ENCODE data around the gene EHBP1.

EHBP1 gene

DNA sequence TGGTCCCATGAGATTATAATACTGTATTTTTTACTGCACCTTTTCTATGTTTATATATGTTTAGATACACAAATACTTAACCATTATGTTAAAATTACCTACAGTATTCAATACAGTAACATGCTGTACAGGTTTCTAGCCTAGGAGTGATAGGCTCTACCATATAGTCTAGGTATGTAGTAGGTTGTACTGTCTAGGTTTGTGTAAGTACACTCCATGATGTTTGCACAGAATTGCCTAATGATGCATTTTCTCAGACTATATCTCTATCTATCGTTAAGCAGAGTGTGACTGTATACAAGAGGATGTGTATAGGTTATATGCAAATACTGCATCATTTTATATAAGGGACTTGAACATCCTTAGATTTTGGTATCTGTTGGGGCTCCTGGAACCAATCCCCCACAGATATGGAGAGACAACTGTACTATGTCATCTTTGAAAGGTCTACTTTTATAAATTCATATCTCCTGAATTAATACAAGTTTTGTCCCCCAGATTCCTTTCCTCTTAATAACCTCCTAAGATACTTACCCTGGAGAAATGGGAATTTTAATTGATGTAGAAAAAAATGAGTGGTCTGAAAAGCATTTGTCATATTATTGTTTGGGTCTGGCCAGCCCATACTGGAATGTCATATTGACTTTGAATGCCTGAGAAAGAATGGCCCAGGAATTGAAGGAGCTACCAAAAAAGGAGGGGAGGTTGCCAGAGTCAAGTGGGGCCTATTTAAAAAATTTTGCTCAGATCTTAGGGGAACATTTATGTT, 36.6 kb downstream of the EHBP1 start:
- Histone ChIP-seq H3K36me3 (ENCODE audit: insufficient read depth, low read length) (no peaks in the 10 kb centered on the region), H3K79me2 (ENCODE audit: insufficient read depth, low read length) (peaks cover 72% of the 10 kb centered on the region), H3K4me2 (ENCODE audit: low read depth, low read length, poor library complexity, severe bottlenecking) (no peak overlapping the region), H4K20me1 (ENCODE audit: insufficient read depth, low read length, poor library complexity, severe bottlenecking) (no peaks in the 10 kb centered on the region), H2AFZ (ENCODE audit: low read length) (no peak overlapping the region), H3F3A (ENCODE audit: low read depth) (peaks cover 4% of the 10 kb centered on the region; the same call in 1 of the 2 replicates), H3K27me3 (ENCODE audit: insufficient read depth, low read length, poor library complexity, severe bottlenecking) (no peaks in the 10 kb centered on the region), H3K9ac (ENCODE audit: low read depth, low read length, poor library complexity, severe bottlenecking) (no peak overlapping the region), H3K4me1 (ENCODE audit: insufficient read depth, low read length, poor library complexity, severe bottlenecking) (peaks cover 59% of the 10 kb centered on the region), H3K4me3 (ENCODE audit: low read length, poor library complexity, severe bottlenecking) (no peak overlapping the region), H3K9me2 (replicated peaks; ENCODE audit: low read depth, low read length) (no peaks in the 10 kb centered on the region), H3K9me3 (ENCODE audit: insufficient read depth, low read depth, low read length) (no peaks in the 10 kb centered on the region)
- no peak for TF ChIP-seq EZH2phosphoT487 (IDR thresholded peaks at IDR 0.05; ENCODE audit: borderline replicate concordance)
- TF ChIP-seq, protein P1, sequence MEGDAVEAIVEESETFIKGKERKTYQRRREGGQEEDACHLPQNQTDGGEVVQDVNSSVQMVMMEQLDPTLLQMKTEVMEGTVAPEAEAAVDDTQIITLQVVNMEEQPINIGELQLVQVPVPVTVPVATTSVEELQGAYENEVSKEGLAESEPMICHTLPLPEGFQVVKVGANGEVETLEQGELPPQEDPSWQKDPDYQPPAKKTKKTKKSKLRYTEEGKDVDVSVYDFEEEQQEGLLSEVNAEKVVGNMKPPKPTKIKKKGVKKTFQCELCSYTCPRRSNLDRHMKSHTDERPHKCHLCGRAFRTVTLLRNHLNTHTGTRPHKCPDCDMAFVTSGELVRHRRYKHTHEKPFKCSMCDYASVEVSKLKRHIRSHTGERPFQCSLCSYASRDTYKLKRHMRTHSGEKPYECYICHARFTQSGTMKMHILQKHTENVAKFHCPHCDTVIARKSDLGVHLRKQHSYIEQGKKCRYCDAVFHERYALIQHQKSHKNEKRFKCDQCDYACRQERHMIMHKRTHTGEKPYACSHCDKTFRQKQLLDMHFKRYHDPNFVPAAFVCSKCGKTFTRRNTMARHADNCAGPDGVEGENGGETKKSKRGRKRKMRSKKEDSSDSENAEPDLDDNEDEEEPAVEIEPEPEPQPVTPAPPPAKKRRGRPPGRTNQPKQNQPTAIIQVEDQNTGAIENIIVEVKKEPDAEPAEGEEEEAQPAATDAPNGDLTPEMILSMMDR (conservative IDR thresholded peaks at IDR 0.05; ENCODE audit: low read length) = no peak

DNA sequence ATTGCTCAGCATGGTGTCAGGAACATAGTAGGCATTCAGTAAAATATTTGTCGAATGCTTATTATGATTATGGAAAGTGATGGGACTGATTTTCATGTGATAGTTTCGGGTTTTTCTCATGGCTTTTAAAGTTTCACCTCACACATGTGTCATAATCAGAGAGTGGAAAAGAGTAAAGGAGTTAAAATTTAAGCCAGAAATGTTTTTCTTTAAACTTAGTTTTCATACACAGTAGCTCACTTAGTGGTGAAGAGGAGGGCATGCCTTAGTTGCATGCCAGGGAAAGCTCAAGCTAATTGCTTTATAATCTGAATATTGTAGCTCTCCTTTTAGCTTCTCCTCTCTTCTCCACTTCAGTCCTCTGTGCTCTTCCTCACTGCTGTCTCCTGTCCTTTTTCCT, 38.0 kb downstream of the EHBP1 start:
- H3K27me3 ChIP-seq (ENCODE audit: insufficient read depth, low read length, poor library complexity, severe bottlenecking) = no peaks in the 10 kb centered on the region
- H3K36me3 ChIP-seq (ENCODE audit: insufficient read depth, low read length) = no peaks in the 10 kb centered on the region
- no peak overlapping the region for H3K4me3 ChIP-seq (ENCODE audit: low read length, poor library complexity, severe bottlenecking)
- H3F3A ChIP-seq (ENCODE audit: low read depth) = peaks cover 4% of the 10 kb centered on the region; the same call in 1 of the 2 replicates
- no peaks in the 10 kb centered on the region for H3K9me3 ChIP-seq (ENCODE audit: insufficient read depth, low read depth, low read length)
- no peak overlapping the region for H3K9ac ChIP-seq (ENCODE audit: low read depth, low read length, poor library complexity, severe bottlenecking)
- H3K4me1 ChIP-seq (ENCODE audit: insufficient read depth, low read length, poor library complexity, severe bottlenecking) = peaks cover 73% of the 10 kb centered on the region
- no peak for TF ChIP-seq EZH2phosphoT487 (IDR thresholded peaks at IDR 0.05; ENCODE audit: borderline replicate concordance)
- TF ChIP-seq, protein P1 (conservative IDR thresholded peaks at IDR 0.05; ENCODE audit: low read length) = no peak
- no peaks in the 10 kb centered on the region for H3K9me2 ChIP-seq (replicated peaks; ENCODE audit: low read depth, low read length)
- H4K20me1 ChIP-seq (ENCODE audit: insufficient read depth, low read length, poor library complexity, severe bottlenecking) = no peaks in the 10 kb centered on the region
- H2AFZ ChIP-seq (ENCODE audit: low read length) = no peak overlapping the region
- peak overlapping the region; percentile 67 for H3K4me2 ChIP-seq (ENCODE audit: low read depth, low read length, poor library complexity, severe bottlenecking)
- H3K79me2 ChIP-seq (ENCODE audit: insufficient read depth, low read length) = peaks cover 73% of the 10 kb centered on the region

DNA sequence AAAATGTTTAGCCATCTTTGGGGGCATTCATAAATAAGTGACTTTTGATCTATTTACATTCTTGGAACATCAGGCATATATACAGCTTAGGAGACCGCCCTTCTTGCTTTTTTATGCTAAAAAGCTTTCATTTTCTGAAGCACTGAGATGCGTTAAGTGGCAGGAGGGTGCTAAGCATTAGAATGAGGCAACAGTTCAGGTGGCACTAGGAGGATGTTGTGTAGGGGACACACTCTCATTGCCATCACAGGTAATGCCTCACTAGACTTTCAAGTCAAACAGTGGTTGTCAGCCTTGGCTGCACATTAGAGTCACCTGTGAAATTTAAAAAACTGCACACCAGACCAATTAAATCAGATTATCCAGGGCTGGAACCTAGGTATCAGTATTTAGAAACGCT, 39.1 kb downstream of the EHBP1 start:
- Histone ChIP-seq H3K9me2 (replicated peaks; ENCODE audit: low read depth, low read length) (no peaks in the 10 kb centered on the region), H3K36me3 (ENCODE audit: insufficient read depth, low read length) (no peaks in the 10 kb centered on the region), H3K27me3 (ENCODE audit: insufficient read depth, low read length, poor library complexity, severe bottlenecking) (no peaks in the 10 kb centered on the region), H2AFZ (ENCODE audit: low read length) (no peak overlapping the region), H3F3A (ENCODE audit: low read depth) (peaks cover 4% of the 10 kb centered on the region; the same call in 1 of the 2 replicates), H4K20me1 (ENCODE audit: insufficient read depth, low read length, poor library complexity, severe bottlenecking) (no peaks in the 10 kb centered on the region), H3K4me2 (ENCODE audit: low read depth, low read length, poor library complexity, severe bottlenecking) (peak overlapping the region; percentile 67), H3K4me3 (ENCODE audit: low read length, poor library complexity, severe bottlenecking) (peak overlapping the region; percentile 27), H3K4me1 (ENCODE audit: insufficient read depth, low read length, poor library complexity, severe bottlenecking) (peaks cover 71% of the 10 kb centered on the region), H3K9me3 (ENCODE audit: insufficient read depth, low read depth, low read length) (no peaks in the 10 kb centered on the region), H3K9ac (ENCODE audit: low read depth, low read length, poor library complexity, severe bottlenecking) (peak overlapping the region; percentile 6), H3K79me2 (ENCODE audit: insufficient read depth, low read length) (peaks cover 63% of the 10 kb centered on the region)
- TF ChIP-seq, protein P1 (conservative IDR thresholded peaks at IDR 0.05; ENCODE audit: low read length) = no peak
- no peak for TF ChIP-seq EZH2phosphoT487 (IDR thresholded peaks at IDR 0.05; ENCODE audit: borderline replicate concordance)
